HG03097 (cell line): ENCODE results near the gene VENTX.

ENCODE experiments used
- ATAC-seq: cut with Tn5 transposase; IDR thresholded peaks from one replicate; pipeline ENCODE4 v1.9.1; 2021; ENCODE audit not compliant: unreplicated experiment, low FRiP score

The VENTX gene

DNA sequence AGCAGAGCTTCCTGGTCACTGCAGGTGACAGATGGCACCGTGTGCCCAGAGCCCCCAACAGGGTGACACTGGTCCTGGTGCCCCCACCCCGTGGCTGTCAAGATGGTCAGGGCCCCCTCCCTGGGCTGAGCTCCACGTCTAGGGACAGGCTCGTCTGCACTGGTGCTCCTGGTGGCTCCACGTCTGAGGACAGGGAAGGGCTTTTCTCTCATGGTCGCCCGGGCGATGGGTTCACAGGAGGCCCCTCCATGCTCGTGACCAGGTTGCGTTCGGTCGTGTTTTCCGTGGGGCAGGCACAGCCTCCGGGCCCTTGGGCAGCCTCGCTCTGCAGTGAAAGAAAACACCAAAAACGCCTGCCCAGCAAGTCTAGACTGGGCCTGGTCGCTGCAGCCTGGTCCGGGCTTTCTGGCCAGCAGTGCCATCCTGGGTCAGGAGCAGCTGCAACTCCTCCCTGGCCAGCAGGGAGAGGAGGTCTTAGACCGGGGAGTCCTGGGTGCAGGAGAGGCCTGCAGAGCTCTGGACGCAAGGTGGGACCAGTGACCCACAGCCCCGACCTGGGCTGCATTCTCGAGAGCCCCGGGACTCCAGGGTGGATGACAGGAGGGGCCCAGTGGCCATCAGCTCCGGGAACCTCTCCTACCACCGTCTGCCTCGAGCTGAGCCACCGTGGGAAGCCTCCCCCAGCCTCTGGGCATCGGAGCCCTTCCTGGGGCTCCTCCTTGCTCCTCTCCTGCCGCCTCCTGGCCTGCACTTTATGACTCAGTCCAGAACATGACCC is 35.5 kb upstream of the VENTX start:
- no peak for ATAC-seq

- ATAC-seq = no peak
Measured at GRCh38 chr10:133202778-133203651, 34.6 kb upstream of the VENTX start.

- no peak for ATAC-seq
Measured at GRCh38 chr10:133203652-133204195, 33.9 kb upstream of the VENTX start.

- no peak for ATAC-seq
Measured at GRCh38 chr10:133204226-133205015, 33.2 kb upstream of the VENTX start.

- ATAC-seq = no peak
Measured at GRCh38 chr10:133205146-133205545, 32.5 kb upstream of the VENTX start.

- ATAC-seq = no peak
Measured at GRCh38 chr10:133206356-133207040, 31.2 kb upstream of the VENTX start.

DNA sequence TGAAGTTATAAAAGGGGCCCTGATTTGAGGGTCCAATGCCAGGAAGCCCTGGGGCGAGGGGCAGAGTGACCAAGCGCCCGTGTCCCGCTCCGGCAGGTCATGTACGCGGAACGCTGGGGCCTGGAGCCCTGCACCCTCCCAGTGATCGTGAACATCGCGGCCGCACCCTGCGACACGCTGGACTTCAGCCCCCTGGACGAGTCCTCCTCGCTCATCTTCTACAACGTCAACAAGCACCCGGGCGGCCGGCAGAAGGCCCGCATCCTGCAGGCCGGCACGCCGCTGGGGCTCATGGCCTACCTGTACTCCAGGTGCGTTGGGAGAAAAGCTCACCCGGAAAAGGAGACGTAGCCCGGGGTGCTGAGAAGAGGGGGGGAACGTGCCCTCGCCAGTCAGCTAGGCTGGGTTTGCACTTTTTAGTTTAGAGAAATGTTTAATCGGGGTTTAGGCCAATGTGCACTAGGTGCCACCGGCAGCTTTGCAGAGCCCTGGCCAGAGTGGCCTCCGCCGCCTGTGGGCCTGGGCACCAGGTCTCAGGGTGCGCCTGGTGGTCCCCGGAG is 30.5 kb upstream of the VENTX start:
- no peak for ATAC-seq

- ATAC-seq = no peak
Measured at GRCh38 chr10:133207627-133208026, 30.0 kb upstream of the VENTX start.

DNA sequence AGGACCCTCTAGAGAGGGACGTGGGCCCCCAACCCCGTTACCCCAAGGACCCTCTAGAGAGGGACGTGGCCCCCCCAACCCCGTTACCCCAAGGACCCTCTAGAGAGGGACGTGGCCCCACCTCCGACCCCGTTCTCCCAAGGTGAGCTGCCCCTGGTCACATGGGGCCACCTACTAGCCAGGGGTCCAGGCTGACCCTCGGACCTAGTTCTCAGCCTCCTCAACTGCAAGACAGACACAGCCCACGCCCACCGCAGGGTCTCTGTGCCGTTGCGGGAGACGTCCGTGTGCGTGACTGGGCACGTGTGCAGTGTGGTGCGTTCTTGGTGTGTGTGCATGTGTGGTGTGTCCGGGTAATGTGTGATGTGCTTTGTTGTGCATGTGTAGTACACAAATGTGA is 29.2 kb upstream of the VENTX start:
- ATAC-seq = no peak

- no peak for ATAC-seq
Measured at GRCh38 chr10:133209117-133209516, 28.5 kb upstream of the VENTX start.

- ATAC-seq = no peak
Measured at GRCh38 chr10:133209641-133210040, 28.0 kb upstream of the VENTX start.

GRCh38 chr10:133210398-133211140 is 27.1 kb upstream of the VENTX start:
- ATAC-seq = no peak

- no peak for ATAC-seq
Measured at GRCh38 chr10:133211141-133211830, 26.4 kb upstream of the VENTX start.

GRCh38 chr10:133211959-133212852 is 25.4 kb upstream of the VENTX start:
- ATAC-seq = no peak

- ATAC-seq = no peak
Measured at GRCh38 chr10:133212853-133213494, 24.7 kb upstream of the VENTX start.

GRCh38 chr10:133213641-133214467 is 23.8 kb upstream of the VENTX start:
- no peak for ATAC-seq
